CD4-positive, alpha-beta memory T cell (primary cell): Measurements from ENCODE around the gene TCF4. TPM values are rescaled to one million over a fixed set of nuclear protein-coding genes. Genes with fewer than 3 reads are reported as not detected.

Source experiments
- CTCF ChIA-PET: fragments of 350-600 bp; sonication (Branson Sonifier 250); formaldehyde crosslinking; loops from one replicate; lab custom pipeline; 2021; ENCODE audit warnings: inconsistent platforms; ENCODE audit not compliant: partially characterized antibody; lab: Charles Lee
- POLR2A ChIA-PET: fragments of 350-600 bp; sonication (Branson Sonifier 250); formaldehyde crosslinking; loops from one replicate; lab custom pipeline; 2021; ENCODE audit not compliant: partially characterized antibody; lab: Charles Lee
- DNase-seq, 5 donors: peaks; one replicate each; pipeline versions ENCODE4 v3.0.0 to v3.0.0-alpha.2; 2020 to 2022; ENCODE audit warnings: mixed read lengths in 1 of 5
- H3K27ac ChIP-seq: one replicate; pipeline ENCODE4 v1.7.0; 2013; ENCODE audit warnings: low read depth, low read length
- H3K27me3 ChIP-seq: 2 replicates; pipeline ENCODE4 v1.7.0; 2013; ENCODE audit warnings: mild to moderate bottlenecking, low read length, moderate library complexity; ENCODE audit not compliant: insufficient read depth
- H3K36me3 ChIP-seq: 2 replicates; pipeline ENCODE4 v1.7.0; 2013; ENCODE audit warnings: mild to moderate bottlenecking, low read length, moderate library complexity; ENCODE audit not compliant: insufficient read depth
- H3K4me1 ChIP-seq: 2 replicates; pipeline ENCODE4 v1.7.0; 2013; ENCODE audit warnings: mild to moderate bottlenecking, low read length, moderate library complexity; ENCODE audit not compliant: insufficient read depth
- H3K4me3 ChIP-seq, 2 donors: one replicate each; pipeline ENCODE4 v1.7.0; 2013; ENCODE audit warnings: low read length in 2 of 2, mild to moderate bottlenecking in 1 of 2
- H3K9me3 ChIP-seq, 2 donors: one replicate each; pipeline ENCODE4 v1.7.0; 2013; ENCODE audit warnings: low read length in 2 of 2, control low read depth in 1 of 2; ENCODE audit not compliant: control insufficient read depth in 1 of 2
- H3K27ac Mint-ChIP-seq, 7 donors: one replicate each; pipeline ENCODE4 v1.8.0; 2020 to 2021; ENCODE audit warnings: mixed read lengths in 7 of 7, mild to moderate bottlenecking in 6 of 7, inconsistent platforms in 3 of 7, moderate library complexity in 3 of 7
- H3K27me3 Mint-ChIP-seq, 2 donors: one replicate each; pipeline ENCODE4 v1.8.0; 2020 to 2021; ENCODE audit warnings: mixed read lengths in 2 of 2
- H3K36me3 Mint-ChIP-seq, 2 donors: one replicate each; pipeline ENCODE4 v1.8.0; 2020 to 2021; ENCODE audit warnings: mixed read lengths in 2 of 2, inconsistent platforms in 1 of 2, mild to moderate bottlenecking in 1 of 2
- H3K4me1 Mint-ChIP-seq, 4 donors: one replicate each; pipeline ENCODE4 v1.8.0; 2020 to 2021; ENCODE audit warnings: mixed read lengths in 4 of 4, mild to moderate bottlenecking in 1 of 4
- H3K4me3 Mint-ChIP-seq, 8 donors: one replicate each; pipeline ENCODE4 v1.8.0; 2020 to 2021; ENCODE audit warnings: mixed read lengths in 8 of 8, mild to moderate bottlenecking in 7 of 8, moderate library complexity in 6 of 8, inconsistent platforms in 3 of 8
- H3K9me3 Mint-ChIP-seq, 8 donors: one replicate each; pipeline ENCODE4 v1.8.0; 2020 to 2021; ENCODE audit warnings: mixed read lengths in 8 of 8, mild to moderate bottlenecking in 5 of 8, inconsistent platforms in 3 of 8, moderate library complexity in 1 of 8
- intact Hi-C: fragments of 100-400 bp; cut with micrococcal nuclease; formaldehyde crosslinking; loops from one replicate; pipeline ENCODE4 v1.15.1; 2023
- polyA plus RNA-seq, 2 donors: library from polyadenylated mRNA; unstranded; fragments of 300-500 nt; fragmentation: Illumina TruSeq; gene quantifications; one replicate each; pipeline ENCODE4 v1.2.3, GENCODE V29; 2021
- total RNA-seq, 2 experiments: library from RNA; stranded (reverse); gene quantifications; one replicate each; pipeline ENCODE4 v1.2.3, GENCODE V29; 2021

Gene TCF4
- total and polyA plus RNA-seq, 4 experiments from 2014 or later: 0.11 to 2.2 (median 0.76) TPM

- Histone ChIP-seq H3K4me3 (no peak overlapping the region), H3K27ac (no peak overlapping the region), H3K36me3 (no peaks in the 10 kb centered on the region), H3K27me3 (no peaks in the 10 kb centered on the region), H3K4me1 (no peaks in the 10 kb centered on the region), H3K9me3 (no peaks in the 10 kb centered on the region)
- peak in 1 of 5 donors; percentile 9 for DNase-seq
- Mint-ChIP-seq H3K4me1 (no peaks in the 10 kb centered on the region), H3K27me3 (peaks cover 0 to 4% of the 10 kb centered on the region in 2 donors), H3K27ac (no peak overlapping the region), H3K36me3 (no peaks in the 10 kb centered on the region), H3K4me3 (no peak overlapping the region), H3K9me3 (peaks cover 0 to 5% (median 0%) of the 10 kb centered on the region in 8 donors)
- CTCF ChIA-PET: no interaction called here
- POLR2A ChIA-PET: no interaction called here
- intact Hi-C loops: no loop called here
These were observed 202.2 kb downstream of the TCF4 start for GRCh38 chr18:55385770-55386169.

GRCh38 chr18:55384551-55385275, 203.3 kb downstream of the TCF4 start:
- Mint-ChIP-seq H3K36me3 (no peaks in the 10 kb centered on the region), H3K27ac (no peak overlapping the region), H3K4me3 (no peak overlapping the region), H3K27me3 (peaks cover 0 to 4% of the 10 kb centered on the region in 2 donors), H3K9me3 (peaks cover 0 to 5% (median under 1%) of the 10 kb centered on the region in 8 donors), H3K4me1 (no peaks in the 10 kb centered on the region)
- CTCF ChIA-PET: no interaction called here
- H3K9me3 ChIP-seq: no peaks in the 10 kb centered on the region
- H3K4me3 ChIP-seq: no peak overlapping the region
- intact Hi-C loops: no loop called here
- no peaks in the 10 kb centered on the region for H3K4me1 ChIP-seq
- no peak for DNase-seq
- H3K27ac ChIP-seq: no peak overlapping the region
- H3K36me3 ChIP-seq: no peaks in the 10 kb centered on the region
- POLR2A ChIA-PET: no interaction called here
- no peaks in the 10 kb centered on the region for H3K27me3 ChIP-seq

DNA sequence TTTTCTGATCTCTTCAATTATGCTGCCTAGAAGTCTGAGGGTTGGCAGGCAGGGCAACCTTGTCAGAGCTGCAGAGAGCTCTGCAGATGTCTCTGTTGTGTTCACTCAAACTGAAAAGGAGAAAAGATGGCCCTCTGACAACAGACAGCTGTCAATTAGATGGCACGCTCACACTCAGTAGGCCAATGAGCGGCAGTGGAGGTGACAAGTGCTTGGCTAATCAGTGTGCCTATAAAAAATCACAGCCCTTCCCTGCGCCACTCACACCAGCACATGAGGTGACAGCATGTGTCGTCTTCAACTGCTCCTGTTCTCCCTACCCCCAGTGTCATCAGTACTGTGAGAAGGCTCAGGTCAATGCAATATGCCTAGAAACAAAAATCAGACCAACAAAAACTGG, 203.9 kb downstream of the TCF4 start:
- no peaks in the 10 kb centered on the region for H3K36me3 ChIP-seq
- Mint-ChIP-seq H3K4me3 (no peak overlapping the region), H3K9me3 (peaks cover 0 to 5% (median 1%) of the 10 kb centered on the region in 8 donors), H3K36me3 (no peaks in the 10 kb centered on the region), H3K27me3 (no peaks in the 10 kb centered on the region), H3K27ac (no peak overlapping the region), H3K4me1 (no peaks in the 10 kb centered on the region)
- no peak overlapping the region for H3K4me3 ChIP-seq
- no peaks in the 10 kb centered on the region for H3K9me3 ChIP-seq
- H3K27me3 ChIP-seq: no peaks in the 10 kb centered on the region
- H3K4me1 ChIP-seq: no peaks in the 10 kb centered on the region
- ChIA-PET CTCF (no interaction called here), POLR2A (no interaction called here)
- no peak overlapping the region for H3K27ac ChIP-seq
- intact Hi-C loops: no loop called here
- no peak for DNase-seq

GRCh38 chr18:55382277-55382805, 205.7 kb downstream of the TCF4 start:
- no peak overlapping the region for H3K4me3 ChIP-seq
- intact Hi-C loops: no loop called here
- no peaks in the 10 kb centered on the region for H3K27me3 ChIP-seq
- no peaks in the 10 kb centered on the region for H3K36me3 ChIP-seq
- no peak overlapping the region for H3K27ac Mint-ChIP-seq
- POLR2A ChIA-PET: no interaction called here
- no peak overlapping the region for H3K27ac ChIP-seq
- H3K9me3 ChIP-seq: no peaks in the 10 kb centered on the region
- H3K4me3 Mint-ChIP-seq: no peak overlapping the region
- no peak for DNase-seq
- H3K4me1 Mint-ChIP-seq: no peaks in the 10 kb centered on the region
- CTCF ChIA-PET: no interaction called here
- H3K9me3 Mint-ChIP-seq: peaks cover 0 to 6% (median 1%) of the 10 kb centered on the region in 8 donors
- no peaks in the 10 kb centered on the region for H3K36me3 Mint-ChIP-seq
- H3K27me3 Mint-ChIP-seq: no peaks in the 10 kb centered on the region
- H3K4me1 ChIP-seq: no peaks in the 10 kb centered on the region

GRCh38 chr18:55381277-55381676, 206.7 kb downstream of the TCF4 start:
- Mint-ChIP-seq H3K27ac (no peak overlapping the region), H3K4me1 (no peaks in the 10 kb centered on the region), H3K36me3 (no peaks in the 10 kb centered on the region), H3K27me3 (no peaks in the 10 kb centered on the region), H3K9me3 (peaks cover 0 to 6% (median 1%) of the 10 kb centered on the region in 8 donors), H3K4me3 (no peak overlapping the region)
- Histone ChIP-seq H3K9me3 (no peaks in the 10 kb centered on the region), H3K27me3 (no peaks in the 10 kb centered on the region), H3K4me3 (no peak overlapping the region), H3K27ac (no peak overlapping the region), H3K36me3 (no peaks in the 10 kb centered on the region), H3K4me1 (no peaks in the 10 kb centered on the region)
- POLR2A ChIA-PET: no interaction called here
- intact Hi-C loops: no loop called here
- CTCF ChIA-PET: no interaction called here
- no peak for DNase-seq

DNA sequence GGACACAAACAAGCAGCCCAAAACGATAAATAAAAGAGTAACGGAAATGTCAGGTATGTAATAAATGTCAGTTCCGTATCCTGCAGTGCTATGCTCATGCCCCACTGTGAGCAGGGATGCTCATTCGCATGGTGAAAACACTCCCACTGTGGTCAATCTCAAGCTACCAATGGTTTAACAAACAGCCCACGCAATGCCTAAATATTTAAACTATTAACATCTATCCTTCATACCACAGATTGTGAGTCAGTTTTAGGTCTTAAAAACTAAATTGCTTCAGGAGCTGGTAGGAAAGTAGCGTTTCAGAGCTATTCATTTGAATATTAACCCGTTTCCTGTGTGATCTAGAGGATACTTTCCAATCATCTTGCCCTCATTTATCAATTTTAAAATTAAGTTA, 207.4 kb downstream of the TCF4 start:
- H3K27ac Mint-ChIP-seq: no peak overlapping the region
- ChIA-PET CTCF (no interaction called here), POLR2A (no interaction called here)
- Histone ChIP-seq H3K36me3 (no peaks in the 10 kb centered on the region), H3K9me3 (no peaks in the 10 kb centered on the region), H3K4me3 (no peak overlapping the region), H3K4me1 (no peaks in the 10 kb centered on the region), H3K27ac (no peak overlapping the region), H3K27me3 (no peaks in the 10 kb centered on the region)
- DNase-seq: no peak
- no peaks in the 10 kb centered on the region for H3K4me1 Mint-ChIP-seq
- intact Hi-C loops: no loop called here
- H3K27me3 Mint-ChIP-seq: no peaks in the 10 kb centered on the region
- no peak overlapping the region for H3K4me3 Mint-ChIP-seq
- H3K9me3 Mint-ChIP-seq: peaks cover 0 to 6% (median 1%) of the 10 kb centered on the region in 8 donors
- no peaks in the 10 kb centered on the region for H3K36me3 Mint-ChIP-seq

DNA sequence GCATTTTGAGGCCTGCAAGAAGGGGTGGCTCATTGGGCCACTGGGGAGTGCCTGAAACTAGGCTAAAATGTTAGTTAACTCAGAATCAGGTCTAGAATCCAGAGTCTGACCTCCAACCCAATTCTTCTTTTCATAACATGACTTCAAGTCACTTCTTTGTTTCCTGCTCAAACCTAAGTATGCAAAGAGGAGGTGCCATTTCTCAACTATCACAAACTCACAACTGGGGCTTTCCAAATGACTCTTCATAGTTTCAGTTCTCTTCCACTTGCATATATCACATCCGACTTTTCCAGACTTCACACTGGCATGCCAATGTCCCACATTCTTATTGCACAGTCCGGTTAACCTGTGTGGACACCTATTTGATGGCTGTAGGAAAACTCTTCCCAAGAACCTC, 211.6 kb downstream of the TCF4 start:
- Mint-ChIP-seq H3K4me3 (no peak overlapping the region), H3K4me1 (no peaks in the 10 kb centered on the region), H3K36me3 (no peaks in the 10 kb centered on the region), H3K27ac (no peak overlapping the region), H3K9me3 (peaks cover 0 to 6% (median under 1%) of the 10 kb centered on the region in 8 donors), H3K27me3 (no peaks in the 10 kb centered on the region)
- DNase-seq: no peak
- intact Hi-C loops: no loop called here
- Histone ChIP-seq H3K27me3 (no peaks in the 10 kb centered on the region), H3K4me3 (no peak overlapping the region), H3K36me3 (no peaks in the 10 kb centered on the region), H3K9me3 (no peaks in the 10 kb centered on the region), H3K4me1 (no peaks in the 10 kb centered on the region), H3K27ac (no peak overlapping the region)
- POLR2A ChIA-PET: no interaction called here
- CTCF ChIA-PET: interaction anchor here (0.7 kb wide), 1 partner anchor 9 kb away, joined by 4 read pairs; no protein-coding TSS in a partner anchor
